ENCODE data around the gene DDX47.

DNA sequence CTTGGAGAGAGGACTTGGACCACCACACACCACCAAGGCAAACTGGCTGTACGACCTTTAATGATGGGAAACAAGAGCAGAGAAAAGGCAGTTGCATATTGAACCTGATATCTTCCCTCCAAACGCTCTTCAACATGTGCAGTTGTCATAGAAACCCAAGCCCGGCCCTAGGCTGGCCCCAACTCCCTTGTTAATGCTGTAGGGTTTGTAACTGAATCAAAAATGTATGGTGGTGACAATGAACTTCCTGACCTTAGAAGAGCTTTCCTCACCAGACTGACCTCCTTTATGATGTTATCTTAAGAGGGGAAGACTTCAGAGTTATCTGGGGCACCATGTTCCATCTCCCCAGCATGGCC, 15.4 kb upstream of the DDX47 start:
- TF ChIP-seq ZNF354B (CRISPR knock-in tag; IDR thresholded peaks at IDR 0.05), result no peak
- no peak for TF ChIP-seq ZNF24 (IDR thresholded peaks at IDR 0.05)
